Cortex of kidney (tissue), 1 donor: Measurements from ENCODE around the gene ABCC5.

ENCODE experiments used
- DNase-seq: peaks from one replicate; lab custom pipeline; 2025; lab: John Stamatoyannopoulos, UW

ABCC5 gene

GRCh38 chr3:183922421-183922820 is 95.3 kb downstream of the ABCC5 start:
- DNase-seq = no peak

- no peak for DNase-seq
Observed at GRCh38 chr3:183921096-183921495, 96.6 kb downstream of the ABCC5 start.

GRCh38 chr3:183920416-183920815 is 97.3 kb downstream of the ABCC5 start:
- DNase-seq = no peak

- DNase-seq = no peak
Observed at GRCh38 chr3:183918178-183918577, 99.5 kb downstream of the ABCC5 start.

GRCh38 chr3:183917776-183918175 is 99.9 kb downstream of the ABCC5 start:
- DNase-seq = no peak

GRCh38 chr3:183914856-183915255 is 102.8 kb downstream of the ABCC5 start:
- no peak for DNase-seq

GRCh38 chr3:183913580-183913920 is 104.1 kb downstream of the ABCC5 start:
- no peak for DNase-seq

GRCh38 chr3:183912895-183913579 is 104.6 kb downstream of the ABCC5 start:
- DNase-seq = no peak

GRCh38 chr3:183911763-183912506 is 105.7 kb downstream of the ABCC5 start:
- DNase-seq = no peak

- DNase-seq = no peak
Observed at GRCh38 chr3:183911087-183911486, 106.6 kb downstream of the ABCC5 start.

GRCh38 chr3:183909030-183909600 is 108.6 kb downstream of the ABCC5 start:
- no peak for DNase-seq

GRCh38 chr3:183907911-183908331 is 109.8 kb downstream of the ABCC5 start:
- DNase-seq = no peak

GRCh38 chr3:183907176-183907575 is 110.5 kb downstream of the ABCC5 start:
- DNase-seq = no peak

- DNase-seq = no peak
Observed at GRCh38 chr3:183906234-183906921, 111.3 kb downstream of the ABCC5 start.

- DNase-seq = no peak
Observed at GRCh38 chr3:183904833-183905780, 112.6 kb downstream of the ABCC5 start.

- no peak for DNase-seq
Observed at GRCh38 chr3:183898028-183898431, 119.7 kb downstream of the ABCC5 start.

- DNase-seq = no peak
Observed at GRCh38 chr3:183897606-183898005, 120.1 kb downstream of the ABCC5 start.

GRCh38 chr3:183896610-183897009 is 121.1 kb downstream of the ABCC5 start:
- no peak for DNase-seq

- no peak for DNase-seq
Observed at GRCh38 chr3:183896184-183896583, 121.5 kb downstream of the ABCC5 start.

GRCh38 chr3:183895774-183896173 is 121.9 kb downstream of the ABCC5 start:
- DNase-seq = no peak

GRCh38 chr3:183895296-183895695 is 122.4 kb downstream of the ABCC5 start:
- DNase-seq = no peak
